ENCODE results near the gene ZNF548. TPM values are rescaled to one million over a fixed set of nuclear protein-coding genes. Genes with fewer than 3 reads are reported as not detected.
"Not testable (repeated sequence)": the region's sequence is repeated elsewhere in the genome, so short reads cannot be mapped to it uniquely, and the experiment has no call there.

The ZNF548 gene
- total RNA-seq, 4 donors from 2014 or later = 20.2 to 26.3 (median 23.6) TPM

DNA sequence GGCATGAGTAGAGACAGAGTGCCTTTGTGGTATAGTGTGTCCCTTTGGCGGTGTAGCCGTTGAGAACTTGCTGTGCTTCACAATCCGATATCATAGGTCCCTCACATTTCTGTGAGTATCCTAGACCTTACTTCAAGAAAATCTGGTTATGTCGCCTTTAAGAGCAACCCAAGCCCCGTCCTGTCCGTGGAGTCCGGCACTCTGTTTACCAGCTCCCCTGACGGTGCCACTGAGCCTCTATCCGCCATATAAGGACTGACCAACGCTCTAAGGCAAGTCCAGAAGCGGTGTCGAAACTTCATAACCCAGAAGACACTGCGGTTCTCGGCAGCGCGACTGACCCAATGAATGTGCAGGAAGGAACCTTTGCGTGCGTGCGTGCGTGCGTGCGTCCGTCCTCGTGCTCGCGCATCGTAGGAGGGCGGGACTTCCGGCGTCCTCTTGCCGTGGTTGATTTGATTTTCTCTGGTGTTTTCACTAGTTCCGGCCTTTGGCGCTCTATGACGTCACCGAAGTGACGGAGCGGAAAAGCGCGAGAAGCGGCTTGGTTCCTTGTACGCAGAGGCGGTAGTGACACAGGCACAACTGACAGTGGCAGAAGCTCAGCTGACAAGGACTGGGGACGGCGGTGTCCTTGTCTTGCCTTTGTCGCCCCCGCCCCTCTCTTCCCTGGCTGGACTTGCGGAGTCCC lies 26.5 kb upstream of the ZNF548 start, which contains the start of the genes TRAPPC2B and ZNF547:
TRAPPC2B (plus strand) TSS at position 555 of the 691 bp plus-strand sequence. CDS start 1,283 bp downstream, outside the sequence.
ZNF547 (plus strand) TSS at position 555 of the 691 bp plus-strand sequence. CDS start 5,005 bp downstream, outside the sequence.
- peaks cover 0 to 31% (median 6%) of the 10 kb centered on the region in 4 donors for H3K9me3 ChIP-seq
- peaks cover 14 to 24% (median 18%) of the 10 kb centered on the region in 4 donors for H3K4me1 ChIP-seq
- DNase-seq (ENCODE audit: extremely low spot score) = peak; percentile 100
- H3K27me3 ChIP-seq = no peaks in the 10 kb centered on the region
- intact Hi-C loops (cut with DNase I) = loop anchor here (2.0 kb wide), 1 partner anchor 26 kb away; the partner anchor contains the start of gene ZNF548
- peak within 1 kb of the TSS; percentile 83 to 94 (median 86) for H3K4me3 ChIP-seq
- peaks cover 0 to 21% (median 14%) of the 10 kb centered on the region in 4 donors for H3K36me3 ChIP-seq
- TF ChIP-seq POLR2AphosphoS5 (IDR thresholded peaks at IDR 0.05) (peak; percentile 95 to 99), POLR2A (IDR thresholded peaks at IDR 0.05; ENCODE audit: low read depth) (no peak), EP300 (IDR thresholded peaks at IDR 0.05) (peak; percentile 72)
- WGBS = 0% methylated on average over 13 of the region's 47 CpGs
- peak within 1 kb of the TSS; percentile 93 to 98 (median 97) for H3K27ac ChIP-seq (replicated peaks in 1 of 4)

DNA sequence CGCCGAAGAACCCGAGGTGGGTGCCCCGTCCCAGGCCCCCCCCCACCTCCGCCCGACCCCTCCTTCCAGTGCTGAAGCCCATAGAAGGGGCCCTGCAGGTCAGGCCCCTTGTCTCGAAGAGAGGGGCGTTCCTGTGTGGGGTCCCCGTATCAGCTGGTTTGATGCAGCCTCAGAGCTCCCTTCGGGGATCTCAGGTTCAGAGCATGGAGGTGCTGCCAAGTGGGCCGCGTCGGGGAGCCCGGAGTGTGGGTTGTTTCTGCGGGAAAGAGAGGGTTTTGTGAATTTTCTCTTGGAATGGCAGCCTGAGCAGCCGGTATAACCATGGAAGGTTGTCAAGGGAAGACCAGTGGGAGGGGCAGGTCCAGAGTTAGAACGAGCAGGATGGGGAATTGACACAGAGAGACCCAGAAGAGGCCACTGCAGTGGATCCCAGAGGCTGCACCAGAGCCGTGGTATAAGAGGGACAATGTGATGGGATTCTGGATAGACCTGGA lies 25.9 kb upstream of the ZNF548 start:
- Histone ChIP-seq H3K27me3 (no peaks in the 10 kb centered on the region), H3K27ac (replicated peaks in 1 of 4) (peak overlapping the region; percentile 93 to 98 (median 97)), H3K4me3 (peak overlapping the region; percentile 83 to 94 (median 86)), H3K4me1 (peaks cover 14 to 24% (median 18%) of the 10 kb centered on the region in 4 donors), H3K9me3 (peaks cover 0 to 25% (median 3%) of the 10 kb centered on the region in 4 donors), H3K36me3 (peaks cover 0 to 17% (median 9%) of the 10 kb centered on the region in 4 donors)
- DNase-seq (ENCODE audit: extremely low spot score) = no peak
- WGBS = 1% methylated on average over 10 of the region's 18 CpGs
- TF ChIP-seq, protein P1, sequence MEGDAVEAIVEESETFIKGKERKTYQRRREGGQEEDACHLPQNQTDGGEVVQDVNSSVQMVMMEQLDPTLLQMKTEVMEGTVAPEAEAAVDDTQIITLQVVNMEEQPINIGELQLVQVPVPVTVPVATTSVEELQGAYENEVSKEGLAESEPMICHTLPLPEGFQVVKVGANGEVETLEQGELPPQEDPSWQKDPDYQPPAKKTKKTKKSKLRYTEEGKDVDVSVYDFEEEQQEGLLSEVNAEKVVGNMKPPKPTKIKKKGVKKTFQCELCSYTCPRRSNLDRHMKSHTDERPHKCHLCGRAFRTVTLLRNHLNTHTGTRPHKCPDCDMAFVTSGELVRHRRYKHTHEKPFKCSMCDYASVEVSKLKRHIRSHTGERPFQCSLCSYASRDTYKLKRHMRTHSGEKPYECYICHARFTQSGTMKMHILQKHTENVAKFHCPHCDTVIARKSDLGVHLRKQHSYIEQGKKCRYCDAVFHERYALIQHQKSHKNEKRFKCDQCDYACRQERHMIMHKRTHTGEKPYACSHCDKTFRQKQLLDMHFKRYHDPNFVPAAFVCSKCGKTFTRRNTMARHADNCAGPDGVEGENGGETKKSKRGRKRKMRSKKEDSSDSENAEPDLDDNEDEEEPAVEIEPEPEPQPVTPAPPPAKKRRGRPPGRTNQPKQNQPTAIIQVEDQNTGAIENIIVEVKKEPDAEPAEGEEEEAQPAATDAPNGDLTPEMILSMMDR (IDR thresholded peaks at IDR 0.05) = no peak
- TF ChIP-seq POLR2A (IDR thresholded peaks at IDR 0.05; ENCODE audit: low read depth) = no peak
- no peak for TF ChIP-seq POLR2AphosphoS5 (IDR thresholded peaks at IDR 0.05)
- TF ChIP-seq EP300 (IDR thresholded peaks at IDR 0.05) = no peak
- intact Hi-C loops (cut with DNase I) = loop anchor here (2.0 kb wide), 1 partner anchor 25 kb away; the partner anchor contains the start of gene ZNF548

DNA sequence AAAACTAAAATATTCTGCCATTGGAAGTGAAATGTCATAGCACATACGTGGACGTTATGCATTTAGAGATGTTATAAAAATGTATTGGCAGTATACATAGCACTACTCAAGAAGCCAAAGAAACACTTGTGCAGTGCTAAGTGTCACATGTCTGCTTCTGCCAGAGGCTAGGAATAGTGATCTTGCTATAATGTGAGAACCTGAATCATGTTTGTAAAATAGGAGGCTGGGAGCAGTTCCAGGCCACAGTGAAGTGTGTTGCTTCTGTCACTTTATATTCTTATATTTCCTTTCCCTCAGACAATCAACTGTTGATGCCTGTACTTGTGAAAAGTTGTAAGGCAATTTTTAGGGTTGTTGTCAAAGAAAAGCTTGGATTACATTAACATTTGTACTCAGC lies 22.9 kb upstream of the ZNF548 start:
- Histone ChIP-seq H3K4me1 (peaks cover 14 to 24% (median 18%) of the 10 kb centered on the region in 4 donors), H3K9me3 (no peaks in the 10 kb centered on the region), H3K27ac (replicated peaks in 1 of 4) (no peak overlapping the region), H3K27me3 (no peaks in the 10 kb centered on the region), H3K4me3 (no peak overlapping the region), H3K36me3 (peaks cover 2 to 19% (median 7%) of the 10 kb centered on the region in 4 donors)
- TF ChIP-seq POLR2A (IDR thresholded peaks at IDR 0.05; ENCODE audit: low read depth) (no peak), EP300 (IDR thresholded peaks at IDR 0.05) (no peak), POLR2AphosphoS5 (IDR thresholded peaks at IDR 0.05) (no peak)
- TF ChIP-seq, protein P1 (IDR thresholded peaks at IDR 0.05) = no peak
- 95% methylated on average over 2 of the region's 2 CpGs for WGBS
- intact Hi-C loops (cut with DNase I) = no loop called here
- DNase-seq (ENCODE audit: extremely low spot score) = no peak

DNA sequence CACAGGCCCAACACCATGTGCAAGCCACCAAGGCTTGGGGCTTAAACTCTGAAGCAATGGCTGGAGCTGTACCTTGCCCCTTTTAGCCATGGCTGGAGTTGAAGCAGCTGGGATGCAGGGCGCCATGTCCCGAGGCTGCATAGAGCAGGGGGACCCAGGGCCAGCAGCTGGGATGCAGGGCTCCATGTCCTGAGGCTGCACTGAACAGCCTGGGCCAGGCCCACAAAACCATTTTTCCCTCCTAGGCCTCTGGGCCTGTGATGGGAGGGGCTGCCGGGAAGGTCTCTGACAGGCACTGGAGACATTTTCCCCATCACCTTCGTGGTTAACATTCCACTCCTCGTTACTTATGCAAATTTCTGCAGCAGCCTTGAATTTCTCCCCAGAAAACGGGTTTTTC lies 15.5 kb upstream of the ZNF548 start:
- Histone ChIP-seq H3K27ac (replicated peaks in 1 of 4) (no peak overlapping the region), H3K27me3 (no peaks in the 10 kb centered on the region), H3K4me1 (no peaks in the 10 kb centered on the region), H3K36me3 (peaks cover 15 to 73% (median 65%) of the 10 kb centered on the region in 4 donors), H3K9me3 (peaks cover 0 to 26% (median 22%) of the 10 kb centered on the region in 4 donors), H3K4me3 (no peak overlapping the region)
- WGBS = 95% methylated on average over 6 of the region's 6 CpGs
- no peak for DNase-seq (ENCODE audit: extremely low spot score)
- TF ChIP-seq, protein P1 (IDR thresholded peaks at IDR 0.05) = no peak
- TF ChIP-seq POLR2A (IDR thresholded peaks at IDR 0.05; ENCODE audit: low read depth) = no peak
- TF ChIP-seq EP300 (IDR thresholded peaks at IDR 0.05) = no peak
- no peak for TF ChIP-seq POLR2AphosphoS5 (IDR thresholded peaks at IDR 0.05)
- intact Hi-C loops (cut with DNase I) = no loop called here

DNA sequence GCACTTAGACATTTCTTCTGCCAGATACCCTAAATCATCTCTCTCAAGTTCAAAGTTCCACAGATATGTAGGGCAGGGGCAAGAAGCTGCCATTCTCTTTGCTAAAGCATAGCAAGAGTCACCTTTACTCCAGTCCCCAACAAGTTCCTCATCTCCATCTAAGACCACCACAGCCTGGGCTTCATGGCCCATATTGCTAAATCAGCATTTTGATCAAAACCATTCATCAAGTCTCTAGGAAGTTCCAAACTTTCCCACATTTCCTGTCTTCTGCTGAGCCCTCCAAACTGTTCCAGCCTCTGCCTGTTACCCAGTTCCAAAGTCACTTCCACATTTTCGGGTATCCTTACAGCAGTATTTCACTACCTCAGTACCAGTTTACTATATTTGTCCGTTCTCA lies 15.0 kb upstream of the ZNF548 start:
- H3K4me1 ChIP-seq; intact Hi-C loops (cut with DNase I); H3K4me3 ChIP-seq; H3K27me3 ChIP-seq; H3K27ac ChIP-seq (replicated peaks in 1 of 4); DNase-seq (ENCODE audit: extremely low spot score): not testable (repeated sequence)
- 100% methylated on average over 2 of the region's 2 CpGs for WGBS
- peaks cover 0 to 27% (median 22%) of the 10 kb centered on the region in 4 donors for H3K9me3 ChIP-seq
- peaks cover 15 to 73% (median 65%) of the 10 kb centered on the region in 4 donors for H3K36me3 ChIP-seq
